GM21447 (cell line): ENCODE measurements around the gene FLT4.
"Not testable (repeated sequence)": the region's sequence is repeated elsewhere in the genome, so short reads cannot be mapped to it uniquely, and the experiment has no call there.

Experiments used
- ATAC-seq: cut with Tn5 transposase; IDR thresholded peaks from one replicate; pipeline ENCODE4 v1.9.1; 2021; ENCODE audit not compliant: unreplicated experiment

FLT4 gene

DNA sequence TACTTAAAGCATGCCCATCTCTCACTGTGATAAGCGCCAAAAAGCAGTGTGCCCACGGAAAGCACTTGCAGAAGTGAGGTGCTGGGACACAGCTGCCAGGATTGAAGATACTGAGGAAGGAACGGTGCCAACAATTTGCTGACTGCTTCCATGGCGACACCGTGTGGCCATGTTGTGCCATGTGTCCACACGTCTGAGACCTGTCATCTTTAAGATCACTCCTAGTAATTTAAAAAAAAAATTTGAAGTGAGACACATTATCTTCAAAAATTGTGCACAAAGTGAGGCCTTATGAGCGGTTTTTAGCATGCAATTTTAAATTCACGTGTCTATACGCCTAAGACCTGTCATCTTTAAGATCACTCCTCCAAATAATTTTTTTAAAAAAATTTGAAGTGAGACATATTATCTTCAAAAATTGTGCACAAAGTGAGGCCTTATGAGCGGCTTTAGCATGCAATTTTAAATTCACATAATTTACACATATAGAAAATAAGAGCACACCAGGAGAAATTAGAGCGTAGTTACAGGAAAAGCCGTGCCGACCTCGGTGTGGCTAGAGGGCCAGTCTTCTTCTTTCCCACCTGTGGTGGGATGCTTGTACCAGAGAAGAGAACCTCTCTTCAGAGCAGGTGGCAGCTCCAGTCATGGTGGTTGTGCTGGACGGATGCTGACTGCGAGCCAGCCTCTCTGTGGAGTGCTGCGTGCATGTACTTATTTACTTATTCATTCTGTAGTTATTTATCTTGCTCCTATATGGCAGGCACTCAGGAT lies 21.4 kb upstream of the FLT4 start:
- ATAC-seq, result no peak

DNA sequence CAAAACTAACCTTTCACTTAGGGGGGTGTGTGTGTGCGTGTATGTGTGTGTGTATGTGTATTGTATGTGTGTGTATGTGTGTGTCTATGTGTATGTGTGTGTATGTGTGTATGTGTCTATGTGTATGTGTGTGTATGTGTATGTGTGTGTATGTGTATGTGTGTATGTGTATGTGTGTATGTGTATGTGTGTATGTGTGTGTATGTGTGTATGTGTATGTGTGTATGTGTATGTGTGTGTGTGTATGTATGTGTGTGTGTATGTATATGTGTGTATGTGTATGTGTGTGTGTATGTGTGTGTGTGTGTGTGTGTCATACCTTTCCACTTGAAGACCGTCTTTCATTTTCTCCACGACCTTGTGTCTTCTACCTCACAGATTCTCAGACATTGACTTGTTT lies 20.8 kb upstream of the FLT4 start:
- no peak for ATAC-seq

GRCh38 chr5:180669661-180670060 lies 20.3 kb upstream of the FLT4 start:
- no peak for ATAC-seq

DNA sequence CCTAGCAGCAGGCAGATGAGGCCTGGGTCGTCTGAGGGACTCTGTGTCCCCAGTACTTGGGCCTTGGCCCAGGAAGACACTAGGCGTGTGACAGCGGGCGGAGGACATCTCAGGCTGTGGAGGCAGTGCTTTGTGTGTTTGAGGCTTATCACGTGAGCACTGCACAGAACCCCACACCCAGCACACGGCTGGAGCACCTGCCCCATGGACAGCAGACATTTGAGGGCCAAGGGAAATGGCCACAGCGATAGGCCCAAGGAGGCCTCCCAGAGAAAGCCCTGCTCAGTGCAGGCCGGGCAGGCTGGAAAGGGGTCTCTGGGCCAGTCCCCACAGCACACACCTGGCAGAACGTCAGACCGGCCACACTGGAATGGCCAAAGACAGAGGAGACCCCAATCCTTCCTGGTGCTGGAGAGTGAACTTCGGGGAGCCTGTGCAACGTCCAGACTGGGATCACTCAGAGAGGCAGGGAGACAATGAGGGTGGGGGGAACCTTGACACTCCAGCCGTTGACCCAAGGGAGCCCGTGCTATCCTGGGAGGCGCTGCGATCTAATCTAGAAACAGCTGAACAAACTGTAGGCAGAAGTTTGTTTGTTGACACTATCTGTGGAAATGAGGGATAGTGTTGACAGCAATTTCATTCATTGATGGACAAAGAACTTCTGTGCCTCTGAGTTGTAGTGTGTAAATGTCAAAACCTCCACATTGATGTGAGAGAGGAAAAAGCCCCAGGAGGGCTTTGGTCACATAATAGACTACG lies 19.6 kb upstream of the FLT4 start:
- no peak for ATAC-seq

GRCh38 chr5:180666812-180667211 lies 17.4 kb upstream of the FLT4 start:
- ATAC-seq, result no peak

GRCh38 chr5:180665682-180666404 lies 16.4 kb upstream of the FLT4 start:
- no peak for ATAC-seq

GRCh38 chr5:180658774-180659564 lies 9.6 kb upstream of the FLT4 start:
- ATAC-seq, result no peak

- not testable (repeated sequence) for ATAC-seq
These were observed 5.8 kb upstream of the FLT4 start for GRCh38 chr5:180655243-180655642.

DNA sequence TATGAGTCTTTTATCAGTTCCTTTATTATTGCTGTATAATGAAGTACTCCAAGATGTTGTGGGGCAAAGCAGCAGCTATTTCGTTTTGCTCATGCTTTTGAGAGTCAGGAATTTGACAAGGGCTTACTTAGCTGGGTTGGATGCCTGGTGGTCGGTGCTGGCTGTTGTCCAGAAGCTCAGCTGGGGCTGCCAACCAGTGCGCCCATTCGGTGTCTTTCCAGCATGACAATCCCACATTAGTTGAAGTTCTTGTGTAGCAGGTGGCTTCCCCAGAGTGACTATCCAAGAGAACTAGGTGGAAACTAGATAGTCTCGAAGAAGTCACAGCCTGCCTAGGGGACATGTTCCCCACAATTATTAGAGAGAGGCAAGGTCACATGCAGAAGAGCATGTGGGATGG lies 3.4 kb upstream of the FLT4 start:
- no peak for ATAC-seq

GRCh38 chr5:180652346-180652745 lies 2.9 kb upstream of the FLT4 start:
- ATAC-seq, result no peak

GRCh38 chr5:180648658-180649296 lies 623 bp downstream of the FLT4 start:
- ATAC-seq, result no peak

DNA sequence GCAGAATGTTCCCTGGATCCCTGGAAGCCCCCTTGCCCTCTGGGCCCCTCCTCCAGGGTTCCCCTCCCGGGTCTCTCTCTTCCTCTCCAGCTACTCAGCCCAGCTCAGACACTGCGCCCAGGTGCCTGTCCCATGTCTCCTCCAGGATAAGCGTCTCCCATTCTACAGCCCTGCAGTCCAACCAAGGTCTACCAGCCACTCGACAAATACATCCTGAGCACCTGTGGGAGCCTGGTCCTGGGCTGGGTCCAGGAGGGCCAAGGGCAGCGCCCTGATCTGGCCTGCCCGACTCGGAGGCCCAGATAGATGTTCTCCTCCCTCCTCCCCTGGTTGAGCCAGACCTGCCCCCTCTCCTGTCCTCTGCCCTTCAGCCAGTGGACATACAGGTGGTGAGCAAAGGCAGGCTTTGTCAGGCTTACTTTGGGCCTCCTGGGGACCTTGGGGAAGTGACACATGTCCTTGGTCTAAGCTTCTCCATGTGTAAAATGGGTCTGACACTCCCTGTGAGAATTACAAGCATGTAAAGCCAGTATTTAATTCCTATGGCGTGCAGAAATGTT lies 1.4 kb downstream of the FLT4 start:
- ATAC-seq, result no peak

GRCh38 chr5:180647465-180647864 lies 1.9 kb downstream of the FLT4 start:
- ATAC-seq, result no peak

- no peak for ATAC-seq
These were observed 2.5 kb downstream of the FLT4 start for GRCh38 chr5:180646963-180647305.

GRCh38 chr5:180646289-180646962 lies 3.0 kb downstream of the FLT4 start:
- no peak for ATAC-seq

GRCh38 chr5:180645274-180646204 lies 3.9 kb downstream of the FLT4 start:
- no peak for ATAC-seq

GRCh38 chr5:180644825-180645273 lies 4.6 kb downstream of the FLT4 start:
- ATAC-seq, result no peak

GRCh38 chr5:180644129-180644824 lies 5.1 kb downstream of the FLT4 start:
- no peak for ATAC-seq
